H1 (cell line): ENCODE measurements around the gene BCL2. TPM values are rescaled to one million over a fixed set of nuclear protein-coding genes. Genes with fewer than 3 reads are reported as not detected.

Experiments used
- CTCF ChIA-PET: fragments of 300-600 bp; sonication (Branson Sonifier 250); formaldehyde crosslinking; loops from one replicate; lab custom pipeline; 2021; ENCODE audit not compliant: partially characterized antibody; lab: Charles Lee
- POLR2A ChIA-PET: fragments of 300-600 bp; sonication (Branson Sonifier 250); formaldehyde crosslinking; loops from one replicate; lab custom pipeline; 2021; ENCODE audit warnings: inconsistent platforms; ENCODE audit not compliant: partially characterized antibody; lab: Charles Lee
- DNase-seq, 2 experiments: peaks; one replicate each; pipeline versions ENCODE4 v3.0.0 to v3.0.0-alpha.2; 2010 to 2022; ENCODE audit warnings: low spot score in 2 of 2, low read depth in 1 of 2, mixed read lengths in 1 of 2
- FAIRE-seq: peaks from 2 replicates; lab custom pipeline; 2011; peaks lifted over from hg19 to GRCh38; lab: Jason Lieb, UNC
- H2AFZ ChIP-seq: 2 replicates; pipeline ENCODE4 v1.8.1; 2012; ENCODE audit warnings: low read length, inconsistent platforms
- H2AK5ac ChIP-seq: 2 replicates; pipeline ENCODE4 v1.6.1; 2013; ENCODE audit warnings: low read depth, low read length
- H2BK120ac ChIP-seq: replicated peaks from 2 replicates; pipeline ENCODE3; 2013; ENCODE audit warnings: low read depth, low read length, inconsistent platforms
- H2BK12ac ChIP-seq: 2 replicates; pipeline ENCODE4 v1.6.1; 2013; ENCODE audit warnings: low read depth, low read length
- H2BK15ac ChIP-seq: 2 replicates; pipeline ENCODE4 v1.6.1; 2013; ENCODE audit warnings: low read length
- H2BK20ac ChIP-seq: 2 replicates; pipeline ENCODE4 v1.6.1; 2013; ENCODE audit warnings: low read length
- H2BK5ac ChIP-seq: 2 replicates; pipeline ENCODE4 v1.6.1; 2013; ENCODE audit warnings: low read depth, low read length
- H3K14ac ChIP-seq: 2 replicates; pipeline ENCODE4 v1.6.1; 2013; ENCODE audit warnings: inconsistent platforms; ENCODE audit not compliant: insufficient read length
- H3K18ac ChIP-seq: 2 replicates; pipeline ENCODE4 v1.6.1; 2013; ENCODE audit warnings: low read length; ENCODE audit errors: extremely low read depth
- H3K23ac ChIP-seq: 2 replicates; pipeline ENCODE4 v1.6.1; 2013; ENCODE audit warnings: inconsistent platforms; ENCODE audit not compliant: insufficient read length
- H3K23me2 ChIP-seq: 2 replicates; pipeline ENCODE4 v1.6.1; 2013; ENCODE audit warnings: low read depth, low read length
- H3K27ac ChIP-seq: 2 replicates; pipeline ENCODE4 v1.6.1; 2011; ENCODE audit warnings: low read depth, low read length, inconsistent platforms
- H3K27me3 ChIP-seq, 4 experiments: replicated peaks in 1 of 4; 1 replicate in 1 of 4; 2 replicates in 3 of 4; pipeline versions ENCODE4 v1.6.1 to v1.8.1; 2011 to 2013; ENCODE audit warnings: low read length in 3 of 4, mild to moderate bottlenecking in 3 of 4, inconsistent platforms in 2 of 4, mixed read lengths in 2 of 4, moderate library complexity in 1 of 4; ENCODE audit not compliant: control insufficient read depth in 3 of 4, insufficient read depth in 3 of 4; ENCODE audit errors: extremely low read depth in 1 of 4
- H3K36me3 ChIP-seq, 4 experiments: 2 replicates each; pipeline versions ENCODE4 v1.6.1 to v1.8.1; 2011 to 2013; ENCODE audit warnings: mild to moderate bottlenecking in 4 of 4, low read length in 3 of 4, moderate library complexity in 2 of 4, control low read depth in 1 of 4, inconsistent platforms in 1 of 4; ENCODE audit not compliant: insufficient read depth in 4 of 4, control insufficient read depth in 2 of 4
- H3K4ac ChIP-seq: replicated peaks from 2 replicates; pipeline ENCODE3; 2013; ENCODE audit warnings: low read length, low read depth, mixed read lengths, inconsistent platforms; ENCODE audit not compliant: insufficient read length
- H3K4me1 ChIP-seq, 4 experiments: replicated peaks in 1 of 4; 1 replicate in 1 of 4; 2 replicates in 3 of 4; pipeline versions ENCODE4 v1.6.1 to v1.8.1; 2011 to 2013; ENCODE audit warnings: low read length in 3 of 4, inconsistent platforms in 2 of 4, mixed read lengths in 1 of 4; ENCODE audit not compliant: insufficient read depth in 4 of 4, control insufficient read depth in 3 of 4
- H3K4me2 ChIP-seq, 2 experiments: 2 replicates each; pipeline versions ENCODE4 v1.6.1 to v1.8.1; 2011 to 2013; ENCODE audit warnings: low read depth in 2 of 2, low read length in 2 of 2, control low read depth in 1 of 2, inconsistent platforms in 1 of 2, mild to moderate bottlenecking in 1 of 2; ENCODE audit not compliant: insufficient read depth in 1 of 2
- H3K4me3 ChIP-seq, 4 experiments: fragments of 200-600, 300-600 bp in 1 of 4; sonication (generic), shearing (Covaris generic), sonication (Bioruptor Twin) in 1 of 4; 2 replicates each; pipeline versions ENCODE4 v1.5.1 to v1.8.1; 2011 to 2016; ENCODE audit warnings: low read length in 4 of 4, low read depth in 3 of 4, control low read depth in 2 of 4, inconsistent platforms in 2 of 4, mild to moderate bottlenecking in 2 of 4, mixed read lengths in 1 of 4, moderate library complexity in 1 of 4; ENCODE audit not compliant: insufficient read depth in 2 of 4; ENCODE audit errors: extremely low read depth in 1 of 4
- H3K56ac ChIP-seq: replicated peaks from 2 replicates; pipeline ENCODE3; 2013; ENCODE audit warnings: low read depth, mild to moderate bottlenecking, mixed read lengths, low read length, inconsistent platforms; ENCODE audit not compliant: insufficient read length
- H3K79me1 ChIP-seq: 2 replicates; pipeline ENCODE4 v1.6.1; 2013; ENCODE audit warnings: low read depth, low read length, control low read depth
- H3K79me2 ChIP-seq, 2 experiments: 2 replicates each; pipeline versions ENCODE4 v1.6.1 to v1.8.1; 2012 to 2013; ENCODE audit warnings: low read length in 2 of 2, mild to moderate bottlenecking in 2 of 2, inconsistent platforms in 1 of 2; ENCODE audit not compliant: insufficient read depth in 2 of 2, control insufficient read depth in 1 of 2
- H3K9ac ChIP-seq, 4 experiments: replicated peaks in 1 of 4; 1 replicate in 1 of 4; 2 replicates in 3 of 4; pipeline versions ENCODE4 v1.6.1 to v1.8.1; 2011 to 2013; ENCODE audit warnings: low read depth in 3 of 4, low read length in 3 of 4, control low read depth in 2 of 4, mild to moderate bottlenecking in 2 of 4, moderate library complexity in 2 of 4, inconsistent platforms in 1 of 4; ENCODE audit errors: extremely low read depth in 1 of 4
- H3K9me3 ChIP-seq, 2 experiments: 2 replicates each; pipeline versions ENCODE4 v1.6.1 to v1.8.1; 2012 to 2013; ENCODE audit warnings: mild to moderate bottlenecking in 2 of 2, moderate library complexity in 2 of 2, control low read depth in 1 of 2, inconsistent platforms in 1 of 2, low read depth in 1 of 2, low read length in 1 of 2, mixed read lengths in 1 of 2; ENCODE audit not compliant: insufficient read depth in 2 of 2
- H4K20me1 ChIP-seq, 2 experiments: replicated peaks in 1 of 2; 2 replicates each; pipeline versions ENCODE3 to v1.8.1; 2011 to 2013; ENCODE audit warnings: inconsistent platforms in 2 of 2, low read length in 2 of 2, mild to moderate bottlenecking in 1 of 2; ENCODE audit not compliant: insufficient read depth in 2 of 2, control insufficient read depth in 1 of 2
- H4K5ac ChIP-seq: 2 replicates; pipeline ENCODE4 v1.6.1; 2013; ENCODE audit warnings: low read length, low read depth, mixed read lengths, inconsistent platforms; ENCODE audit not compliant: insufficient read length
- H4K8ac ChIP-seq: 2 replicates; pipeline ENCODE4 v1.8.0; 2013; ENCODE audit warnings: mild to moderate bottlenecking, moderate library complexity, low read length, inconsistent platforms; ENCODE audit not compliant: insufficient read depth; ENCODE audit errors: extremely low read depth
- H4K91ac ChIP-seq: replicated peaks from 2 replicates; pipeline ENCODE3; 2013; ENCODE audit warnings: low read length, mixed read lengths, inconsistent platforms; ENCODE audit not compliant: insufficient read length
- CEBPB ChIP-seq: IDR thresholded peaks from 2 replicates; pipeline ENCODE4 v1.6.1; 2012; ENCODE audit warnings: low read depth, low read length
- CHD1 ChIP-seq: IDR thresholded peaks from 2 replicates; pipeline ENCODE4 v1.6.1; 2012; ENCODE audit warnings: low read depth, low read length, improper control_type of control experiment
- CREB1 ChIP-seq: IDR thresholded peaks from 2 replicates; pipeline ENCODE4 v1.6.1; 2012; ENCODE audit warnings: inconsistent platforms
- EP300 ChIP-seq, 2 experiments: IDR thresholded peaks; 1 replicate in 1 of 2; 2 replicates in 1 of 2; pipeline ENCODE4 v1.6.1; 2011 to 2012; ENCODE audit warnings: low read depth in 2 of 2, low read length in 2 of 2, mild to moderate bottlenecking in 2 of 2, borderline replicate concordance in 1 of 2, inconsistent platforms in 1 of 2, moderate library complexity in 1 of 2
- GABPA ChIP-seq: IDR thresholded peaks from 2 replicates; pipeline ENCODE4 v1.6.1; 2011; ENCODE audit warnings: mild to moderate bottlenecking, low read length, moderate library complexity, borderline replicate concordance; ENCODE audit not compliant: insufficient read depth
- RNF2 ChIP-seq: fragments of 200-900, 300-1000 bp; sonication (generic); IDR thresholded peaks from 2 replicates; pipeline ENCODE4 v1.7.1; 2016; ENCODE audit warnings: borderline replicate concordance, low read depth, mild to moderate bottlenecking, antibody characterized with exemption, low read length; ENCODE audit not compliant: poor library complexity, severe bottlenecking; ENCODE audit errors: missing control alignments
- SAP30 ChIP-seq: fragments of 300-600 bp; sonication (generic); IDR thresholded peaks from 2 replicates; pipeline ENCODE4 v1.7.1; 2012; ENCODE audit warnings: low read length, moderate library complexity, mild to moderate bottlenecking, inconsistent platforms; ENCODE audit not compliant: insufficient read depth, insufficient replicate concordance
- SIX5 ChIP-seq: IDR thresholded peaks from 2 replicates; pipeline ENCODE4 v1.6.1; 2011; ENCODE audit warnings: mild to moderate bottlenecking, low read depth, low read length
- WGBS, 2 experiments: shearing (Covaris generic) in 1 of 2; methylation state at CpG; one replicate each; pipeline versions ENCODE4 v1.1.6 to v1.1.7; 2013 to 2015; ENCODE audit warnings: low lambda C conversion rate in 2 of 2, mixed read lengths in 2 of 2, inconsistent platforms in 1 of 2, low coverage in 1 of 2, missing lambda C conversion rate in 1 of 2; ENCODE audit not compliant: insufficient replicate concordance in 2 of 2, insufficient coverage in 1 of 2, insufficient read length in 1 of 2; ENCODE audit errors: extremely low coverage in 1 of 2, missing lambda C conversion rate in 1 of 2; 5-methylcytosine and 5-hydroxymethylcytosine counted together
- polyA plus RNA-seq, 7 experiments: library from polyadenylated mRNA; depleted of rRNA in 3 of 7; stranded (reverse) in 5 of 7; unstranded in 2 of 7; fragments of >200 nt in 5 of 7; fragments of 200-250 nt in 2 of 7; gene quantifications; 1 replicate in 5 of 7; 2 replicates in 1 of 7; 4 replicates in 1 of 7; pipeline versions ENCODE4 v1.2.1 to v1.2.3, GENCODE V29; 2011 to 2013; ENCODE audit warnings: missing spikeins in 2 of 7, mixed read lengths in 2 of 7
- total RNA-seq: library from RNA; stranded (reverse); fragmentation: NEBNext Ultra II Directional; extraction: Animal tissue kit (Norgen Biotek cat#: 25700); gene quantifications from 2 replicates; pipeline ENCODE4 v1.2.1, GENCODE V29; 2021

The BCL2 gene
- total and polyA plus RNA-seq, 2 of the 8 experiments (the other 6 are each of a cell fraction or from before 2014, with no cell fraction given), result 0.59 to 4.5 TPM

DNA sequence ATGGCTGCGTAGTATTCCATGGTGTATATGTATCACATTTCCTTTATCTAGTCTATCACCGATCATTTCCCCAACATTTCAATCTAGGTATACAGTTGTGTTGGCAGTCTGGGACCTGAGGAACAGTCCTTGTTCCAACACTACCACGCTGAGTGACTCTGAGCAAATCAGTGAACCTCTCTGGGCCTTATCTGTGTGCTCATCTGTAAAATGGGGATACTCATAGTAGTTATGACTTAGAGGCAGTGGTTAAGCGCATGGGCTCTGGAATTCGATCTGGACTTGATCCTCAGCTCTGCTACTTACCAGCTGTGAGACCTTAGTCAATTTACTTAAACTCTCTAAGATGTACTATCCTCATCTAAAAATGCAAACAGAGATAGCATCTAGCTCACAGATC lies 85.1 kb downstream of the BCL2 start:
- CTCF ChIA-PET, result no interaction called here
- H3K18ac ChIP-seq, result no peak overlapping the region
- no peak overlapping the region for H2BK12ac ChIP-seq
- H2BK15ac ChIP-seq, result no peak overlapping the region
- no peak overlapping the region for H4K8ac ChIP-seq
- DNase-seq (no peak), FAIRE-seq (no peak)
- no peaks in the 10 kb centered on the region for H3K9me3 ChIP-seq
- no peak overlapping the region for H2BK5ac ChIP-seq
- H2AFZ ChIP-seq, result no peak overlapping the region
- no peak overlapping the region for H2BK120ac ChIP-seq
- H3K23me2 ChIP-seq, result no peaks in the 10 kb centered on the region
- no peak overlapping the region for H2BK20ac ChIP-seq
- no peak overlapping the region for H4K5ac ChIP-seq
- no peaks in the 10 kb centered on the region for H3K27me3 ChIP-seq
- H3K9ac ChIP-seq, result no peak overlapping the region
- H2AK5ac ChIP-seq, result no peak overlapping the region
- no peak overlapping the region for H3K4me3 ChIP-seq
- H3K79me2 ChIP-seq, result no peaks in the 10 kb centered on the region
- no peaks in the 10 kb centered on the region for H3K36me3 ChIP-seq
- no peak overlapping the region for H3K4ac ChIP-seq
- H3K27ac ChIP-seq, result no peak overlapping the region
- peaks cover 5 to 21% (median 9%) of the 10 kb centered on the region in 4 experiments for H3K4me1 ChIP-seq
- H3K23ac ChIP-seq, result no peak overlapping the region
- H3K4me2 ChIP-seq, result no peak overlapping the region
- 91% methylated on average over 4 of the region's 5 CpGs; no CpG with 5 or more reads in 1 of the 2 experiments for WGBS, 2 experiments
- H4K20me1 ChIP-seq, result no peaks in the 10 kb centered on the region
- no peak overlapping the region for H4K91ac ChIP-seq
- no peak overlapping the region for H3K56ac ChIP-seq
- H3K14ac ChIP-seq, result no peak overlapping the region
- H3K79me1 ChIP-seq, result no peaks in the 10 kb centered on the region
- POLR2A ChIA-PET, result no interaction called here
- TF ChIP-seq CHD1 (no peak), SAP30 (no peak), CEBPB (no peak), GABPA (no peak), RNF2 (no peak), SIX5 (no peak), EP300 (IDR thresholded peaks at IDR 0.05; ENCODE audit: borderline replicate concordance in 1 of 2, low read depth in 2 of 2, low read length in 2 of 2) (no peak), CREB1 (no peak)
